HL-60/S4 treated with phorbol 12-myristate 13-acetate at 8.2 ng/mL for 4 days and 3 days (cell line): ENCODE data around the gene TCL1B.

Experiments used
- in situ Hi-C: fragments of 300-500 bp; cut with MboI; formaldehyde crosslinking; loops from 2 replicates; pipeline ENCODE4 v1.15.0; 2022; ENCODE audit warnings: low sequenced_read_pairs

The TCL1B gene

GRCh38 chr14:95666450-95666849 is 19.8 kb upstream of the TCL1B start:
- in situ Hi-C loops: no loop called here

- in situ Hi-C loops: no loop called here
Observed at GRCh38 chr14:95667249-95667693, 19.0 kb upstream of the TCL1B start.

GRCh38 chr14:95668235-95668772 is 17.9 kb upstream of the TCL1B start:
- in situ Hi-C loops: no loop called here

- in situ Hi-C loops: loop anchor here (25.0 kb wide), 1 partner anchor 237 kb away; no protein-coding TSS in a partner anchor
Observed at GRCh38 chr14:95674613-95675012, 11.6 kb upstream of the TCL1B start.

GRCh38 chr14:95675486-95675885 is 10.7 kb upstream of the TCL1B start:
- in situ Hi-C loops: loop anchor here (25.0 kb wide), 1 partner anchor 238 kb away; no protein-coding TSS in a partner anchor

- in situ Hi-C loops: loop anchor here (25.0 kb wide), 1 partner anchor 240 kb away; no protein-coding TSS in a partner anchor
Observed at GRCh38 chr14:95677179-95677835, 8.9 kb upstream of the TCL1B start.

- in situ Hi-C loops: loop anchor here (25.0 kb wide), 1 partner anchor 242 kb away; no protein-coding TSS in a partner anchor
Observed at GRCh38 chr14:95679148-95679815, 6.9 kb upstream of the TCL1B start.

- in situ Hi-C loops: loop anchor here (25.0 kb wide), 1 partner anchor 243 kb away; no protein-coding TSS in a partner anchor
Observed at GRCh38 chr14:95679998-95680735, 6.1 kb upstream of the TCL1B start.

GRCh38 chr14:95681153-95681552 is 5.1 kb upstream of the TCL1B start:
- in situ Hi-C loops: loop anchor here (25.0 kb wide), 1 partner anchor 244 kb away; no protein-coding TSS in a partner anchor

- in situ Hi-C loops: loop anchor here (25.0 kb wide), 1 partner anchor 246 kb away; no protein-coding TSS in a partner anchor
Observed at GRCh38 chr14:95683793-95684192, 2.4 kb upstream of the TCL1B start.

- in situ Hi-C loops: loop anchor here (25.0 kb wide), 1 partner anchor 250 kb away; no protein-coding TSS in a partner anchor
Observed at GRCh38 chr14:95686935-95687334, 709 bp downstream of the TCL1B start.

GRCh38 chr14:95689441-95689840 is 3.2 kb downstream of the TCL1B start:
- in situ Hi-C loops: loop anchor here (25.0 kb wide), 1 partner anchor 252 kb away; no protein-coding TSS in a partner anchor

GRCh38 chr14:95690815-95691214 is 4.6 kb downstream of the TCL1B start:
- in situ Hi-C loops: loop anchor here (25.0 kb wide), 1 partner anchor 254 kb away; no protein-coding TSS in a partner anchor

GRCh38 chr14:95691591-95691990 is 5.4 kb downstream of the TCL1B start:
- in situ Hi-C loops: loop anchor here (25.0 kb wide), 1 partner anchor 254 kb away; no protein-coding TSS in a partner anchor

GRCh38 chr14:95692109-95692508 is 5.9 kb downstream of the TCL1B start:
- in situ Hi-C loops: loop anchor here (25.0 kb wide), 1 partner anchor 255 kb away; no protein-coding TSS in a partner anchor

- in situ Hi-C loops: loop anchor here (25.0 kb wide), 1 partner anchor 258 kb away; no protein-coding TSS in a partner anchor
Observed at GRCh38 chr14:95695051-95695450, 8.8 kb downstream of the TCL1B start.

GRCh38 chr14:95695913-95696312 is 9.7 kb downstream of the TCL1B start:
- in situ Hi-C loops: loop anchor here (25.0 kb wide), 1 partner anchor 259 kb away; no protein-coding TSS in a partner anchor

- in situ Hi-C loops: loop anchor here (25.0 kb wide), 1 partner anchor 259 kb away; no protein-coding TSS in a partner anchor
Observed at GRCh38 chr14:95696741-95697140, 10.5 kb downstream of the TCL1B start.

- in situ Hi-C loops: loop anchor here (25.0 kb wide), 1 partner anchor 260 kb away; no protein-coding TSS in a partner anchor
Observed at GRCh38 chr14:95697764-95698163, 11.5 kb downstream of the TCL1B start.

GRCh38 chr14:95698287-95698686 is 12.1 kb downstream of the TCL1B start:
- in situ Hi-C loops: loop anchor here (25.0 kb wide), 1 partner anchor 261 kb away; no protein-coding TSS in a partner anchor
